ENCODE data around the gene NEMP1.
"Not testable (repeated sequence)": the region's sequence is repeated elsewhere in the genome, so short reads cannot be mapped to it uniquely, and the experiment has no call there.

NEMP1 gene, protein sequence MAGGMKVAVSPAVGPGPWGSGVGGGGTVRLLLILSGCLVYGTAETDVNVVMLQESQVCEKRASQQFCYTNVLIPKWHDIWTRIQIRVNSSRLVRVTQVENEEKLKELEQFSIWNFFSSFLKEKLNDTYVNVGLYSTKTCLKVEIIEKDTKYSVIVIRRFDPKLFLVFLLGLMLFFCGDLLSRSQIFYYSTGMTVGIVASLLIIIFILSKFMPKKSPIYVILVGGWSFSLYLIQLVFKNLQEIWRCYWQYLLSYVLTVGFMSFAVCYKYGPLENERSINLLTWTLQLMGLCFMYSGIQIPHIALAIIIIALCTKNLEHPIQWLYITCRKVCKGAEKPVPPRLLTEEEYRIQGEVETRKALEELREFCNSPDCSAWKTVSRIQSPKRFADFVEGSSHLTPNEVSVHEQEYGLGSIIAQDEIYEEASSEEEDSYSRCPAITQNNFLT

DNA sequence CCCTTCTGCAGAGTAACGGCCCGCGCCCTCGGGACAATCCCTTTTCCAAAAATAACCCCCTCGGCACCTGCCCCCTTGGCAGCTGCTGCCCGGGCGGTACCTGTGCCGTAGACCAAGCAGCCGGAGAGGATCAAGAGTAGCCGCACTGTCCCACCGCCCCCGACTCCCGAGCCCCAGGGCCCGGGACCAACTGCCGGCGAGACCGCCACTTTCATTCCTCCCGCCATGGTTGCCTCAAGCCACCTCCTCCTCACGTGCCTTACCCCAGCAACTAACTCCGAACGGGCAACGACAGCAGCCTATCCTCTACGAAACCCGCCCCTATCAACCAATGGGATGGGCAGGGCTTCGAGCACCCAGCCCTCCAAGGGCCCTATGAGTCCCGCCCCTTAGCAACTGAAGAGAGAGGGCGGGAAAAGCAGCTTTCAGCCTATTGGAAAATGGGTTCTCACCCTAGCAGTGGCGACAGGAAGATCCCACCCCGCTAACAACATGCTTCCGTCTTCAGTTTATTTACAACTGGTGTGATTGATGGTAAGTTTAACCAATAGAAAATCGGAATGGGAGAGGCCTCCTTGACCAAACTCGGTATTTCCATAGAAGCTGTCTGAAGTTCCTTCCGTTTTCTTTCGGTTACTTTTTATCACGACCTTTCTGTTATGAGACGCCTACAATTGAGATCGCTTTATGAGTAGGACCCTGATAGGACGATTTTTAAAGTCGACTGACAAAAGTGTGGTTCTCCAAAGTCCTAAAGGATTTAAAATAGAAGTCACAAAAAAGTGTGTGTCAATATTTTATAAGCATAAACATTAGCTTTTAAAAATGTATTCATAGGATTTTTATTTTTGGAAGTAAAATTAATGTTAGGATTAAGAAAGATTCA, at the start of gene NEMP1:
Gene NEMP1, minus strand, starts transcription at position 273 of the 886 bp plus-strand sequence. Its CDS starts 46 bp downstream, at position 227.
- peak; percentile 98 for DNase-seq

- peak; percentile 96 for DNase-seq
Measured at GRCh38 chr12:57127726-57128518, 49.3 kb upstream of the NEMP1 start, which contains the start of gene LRP1. Gene LRP1, plus strand, starts transcription at chr12:57128483. Its CDS starts 482 bp downstream, at chr12:57128965.

DNA sequence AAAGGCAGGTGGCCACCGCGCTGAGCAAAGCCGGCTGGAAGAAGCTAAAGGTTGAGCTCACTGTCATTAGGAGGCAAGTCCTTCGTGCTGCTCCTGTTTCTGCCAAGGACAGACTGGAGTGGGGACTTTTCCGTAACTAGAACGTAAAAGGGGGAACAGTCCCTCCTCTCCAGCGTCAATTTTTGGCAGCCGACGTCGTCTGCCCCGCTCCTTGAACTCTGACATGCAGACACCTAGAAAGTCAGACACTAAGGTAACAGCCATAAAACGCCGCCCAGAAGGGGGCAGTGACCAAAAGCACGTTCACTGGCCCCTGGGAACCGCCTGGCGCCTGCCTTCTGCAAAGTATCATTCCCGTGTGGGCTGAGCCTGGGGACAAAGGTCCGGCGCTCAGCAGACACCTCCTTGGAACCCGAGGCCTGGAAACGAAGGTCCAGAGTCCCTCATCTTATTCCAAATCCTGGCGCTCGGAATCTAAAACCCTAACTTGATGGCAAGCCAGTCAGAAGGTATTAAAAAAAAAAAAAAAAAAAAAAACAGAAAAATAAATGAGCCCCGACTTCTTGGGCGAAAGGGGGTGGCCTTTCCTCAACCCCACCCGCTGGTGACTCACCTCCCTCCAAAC, 48.6 kb upstream of the NEMP1 start:
- peak; percentile 74 for DNase-seq

DNA sequence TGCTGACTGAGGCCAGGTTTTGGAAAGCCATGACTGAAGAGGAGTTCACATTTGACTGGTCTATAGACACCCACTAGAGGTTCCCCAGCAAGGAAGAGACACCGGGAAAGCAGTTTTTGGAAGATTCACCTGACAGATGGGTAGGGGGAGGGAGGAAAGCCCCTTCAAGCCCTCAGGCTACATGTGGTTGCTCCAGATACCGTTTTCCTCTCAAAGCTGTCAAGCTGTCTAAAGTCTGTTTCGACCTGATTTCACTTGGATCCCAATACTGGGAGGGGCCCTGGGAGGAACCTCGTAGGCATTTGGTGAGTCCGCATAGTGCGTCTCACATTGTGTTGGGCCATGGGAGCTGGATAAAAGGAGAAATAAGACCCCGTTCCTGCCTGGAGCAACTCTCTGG, 48.0 kb upstream of the NEMP1 start:
- DNase-seq = no peak

GRCh38 chr12:57126061-57126460, 47.5 kb upstream of the NEMP1 start:
- no peak for DNase-seq

GRCh38 chr12:57124261-57124877, 45.8 kb upstream of the NEMP1 start:
- peak; percentile 85 for DNase-seq

GRCh38 chr12:57123813-57124212, 45.2 kb upstream of the NEMP1 start:
- no peak for DNase-seq

GRCh38 chr12:57120718-57121117, 42.1 kb upstream of the NEMP1 start:
- not testable (repeated sequence) for DNase-seq

DNA sequence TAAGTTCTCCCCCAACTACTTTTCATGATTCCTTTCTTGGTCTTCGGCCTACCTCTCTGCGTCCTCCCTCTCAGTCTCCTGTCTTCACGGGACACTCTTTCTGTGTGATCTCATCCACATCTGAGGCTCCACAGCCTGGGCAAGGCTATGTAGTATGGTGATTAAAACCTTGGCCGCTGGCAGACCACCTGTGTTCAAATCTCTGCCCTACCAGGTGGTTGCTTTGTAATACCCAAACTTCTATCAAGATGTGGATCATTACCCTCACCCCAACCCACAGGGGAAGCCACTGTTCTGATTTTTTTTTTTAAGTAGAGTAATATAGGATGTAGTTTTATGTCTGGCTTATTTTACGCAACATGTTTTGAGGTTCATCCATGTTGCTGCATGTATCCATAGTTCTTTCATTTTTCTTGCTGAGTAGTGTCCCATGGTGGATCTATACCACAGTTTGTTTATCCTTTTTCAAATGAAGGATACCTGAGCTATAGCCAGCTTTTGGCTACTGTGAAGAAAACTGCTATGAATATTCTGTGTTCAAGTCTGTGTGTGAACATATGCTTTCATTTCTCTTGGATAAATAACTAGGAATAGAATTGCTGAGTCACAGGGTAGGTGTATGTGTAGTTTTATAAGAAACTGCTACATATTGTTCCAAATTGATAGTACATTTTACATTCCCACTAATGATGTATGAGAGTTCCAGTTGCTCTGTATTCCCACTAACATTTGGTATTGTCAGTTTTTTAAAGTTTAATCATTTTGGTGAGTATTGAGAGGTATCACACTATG, 40.9 kb upstream of the NEMP1 start:
- no peak for DNase-seq

GRCh38 chr12:57118711-57119271, 40.2 kb upstream of the NEMP1 start:
- DNase-seq = peak; percentile 27

GRCh38 chr12:57116580-57117281, 38.1 kb upstream of the NEMP1 start:
- DNase-seq = no peak

DNA sequence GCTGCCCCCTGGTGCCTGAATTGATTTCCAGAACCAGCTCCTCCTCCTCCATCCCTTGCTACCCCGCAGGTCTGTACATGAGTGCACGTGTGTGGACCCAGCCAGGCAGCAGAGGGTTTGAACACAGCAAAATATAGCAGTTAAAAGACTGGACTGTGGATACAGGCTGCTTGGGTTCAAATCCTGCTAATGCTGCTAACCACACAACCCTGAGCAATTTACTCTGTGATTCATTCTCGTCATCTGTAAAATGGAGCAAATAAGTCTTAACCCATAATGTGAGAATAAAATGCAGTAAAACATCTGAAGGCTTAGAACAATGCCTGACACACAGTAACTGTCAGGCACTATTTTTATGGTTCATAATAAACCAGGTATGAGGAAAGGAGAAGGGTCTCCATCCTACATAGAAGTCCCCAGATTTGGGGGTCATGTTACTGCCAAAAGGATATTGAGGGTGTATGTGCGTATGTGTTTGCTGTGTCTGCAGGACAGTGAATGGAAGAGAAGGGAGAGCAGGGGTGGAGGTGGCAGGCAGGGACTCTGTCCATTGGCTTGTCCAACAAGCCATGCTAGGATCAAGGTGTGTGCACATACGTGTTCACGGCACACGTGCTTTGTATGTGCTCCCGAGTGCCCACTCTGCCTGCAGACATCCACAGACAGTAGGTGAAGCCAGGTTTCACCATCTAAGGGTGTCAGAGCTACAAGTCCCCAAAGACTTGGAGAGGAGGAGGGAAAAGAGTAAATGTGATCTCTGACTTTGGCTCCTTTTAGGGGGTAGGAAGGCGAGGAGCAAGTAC, 34.1 kb upstream of the NEMP1 start:
- DNase-seq = no peak

DNA sequence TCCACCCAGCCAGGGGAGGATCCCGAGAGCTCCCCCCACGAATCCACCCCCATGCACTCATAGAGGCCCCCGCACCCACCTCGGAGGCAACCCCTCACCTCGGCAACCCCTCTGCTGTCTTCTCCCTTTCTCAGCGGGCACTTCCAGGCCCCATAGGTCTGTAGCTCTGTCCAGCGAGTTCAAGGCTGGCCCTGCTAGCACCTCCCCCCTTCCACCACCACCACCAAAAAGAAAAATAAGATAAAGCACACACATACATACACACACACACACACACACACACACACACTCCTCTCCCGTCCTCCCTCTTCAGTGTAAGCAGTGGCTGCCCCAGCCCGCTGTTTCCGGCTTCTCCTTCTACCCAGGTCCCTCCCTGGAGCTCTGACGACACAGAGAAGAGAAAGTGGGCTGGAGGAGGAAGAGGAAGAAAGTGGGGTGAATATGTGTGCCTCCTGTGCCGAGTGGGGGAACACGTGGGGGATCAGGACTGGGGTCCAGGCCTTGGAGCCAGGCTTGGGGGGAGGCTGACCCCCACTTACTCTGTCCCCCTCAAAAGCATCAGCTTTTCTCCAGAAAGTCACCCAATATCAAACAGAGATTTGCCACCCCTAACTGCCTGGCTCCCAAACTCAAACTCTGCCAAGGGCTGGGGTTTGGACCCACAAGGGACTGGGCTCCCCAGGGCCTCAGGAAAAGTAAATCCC, 32.6 kb upstream of the NEMP1 start, which contains the start of gene STAT6:
Gene STAT6, minus strand, starts transcription at position 332 of the 704 bp plus-strand sequence. CDS start 3,084 bp downstream, outside the sequence.
- DNase-seq = peak; percentile 71

DNA sequence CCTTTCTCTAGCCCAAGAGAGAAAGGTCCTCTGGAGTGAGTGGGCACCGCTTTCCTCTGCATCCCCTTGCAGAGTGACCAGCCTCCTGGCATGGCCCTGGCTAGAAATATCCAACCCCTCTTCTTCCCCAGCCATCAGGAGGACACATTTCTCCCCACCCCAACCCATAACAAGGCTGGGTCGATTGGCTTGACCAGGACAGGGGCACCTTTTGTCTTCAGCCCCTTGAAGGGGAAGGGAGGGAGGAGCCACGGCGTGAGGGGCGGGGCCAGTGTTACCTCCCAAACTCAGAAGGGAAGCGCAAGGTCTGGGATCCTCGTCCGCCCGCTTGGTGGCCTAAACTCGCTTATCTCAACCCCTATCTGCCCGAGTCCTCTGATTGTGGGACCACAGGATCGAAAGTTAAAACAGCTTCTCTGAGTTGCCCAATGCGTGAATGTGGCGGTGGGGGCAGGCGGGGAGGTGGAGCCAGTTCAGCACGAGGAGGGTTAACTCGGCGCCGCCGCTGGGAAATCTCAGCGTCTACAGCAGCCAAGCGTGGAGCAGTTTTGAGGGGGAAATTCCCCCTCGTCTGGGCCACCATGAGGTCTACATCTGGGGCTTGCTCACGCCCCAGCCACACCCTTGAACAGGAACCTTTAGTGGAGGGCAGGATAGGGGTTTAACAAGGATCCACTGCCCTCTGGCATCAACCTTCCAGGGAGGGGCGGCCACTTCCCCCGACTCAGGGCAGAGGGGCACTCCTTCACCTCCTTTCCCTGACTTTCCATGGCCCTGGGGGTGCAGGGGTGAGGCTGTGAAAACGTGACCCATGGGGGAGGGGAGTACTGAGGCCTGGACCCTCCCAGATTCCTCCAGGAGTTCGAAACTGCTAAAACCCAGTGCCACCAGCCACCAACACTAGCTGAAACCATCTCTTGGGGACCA, 31.8 kb upstream of the NEMP1 start:
- peak; percentile 73 for DNase-seq

- DNase-seq = no peak
Measured at GRCh38 chr12:57109207-57110103, 30.9 kb upstream of the NEMP1 start.

Measured in T1000 (cell line).